IMR-90 (cell line): ENCODE data around the gene LHPP. TPM values are rescaled to one million over a fixed set of nuclear protein-coding genes. Genes with fewer than 3 reads are reported as not detected.

Experiments used
- ATAC-seq: fragments of 200-7000 bp; cut with Tn5 transposase; 2 replicates; pipeline ENCODE4 v1.9.1; 2020; ENCODE audit warnings: low read depth, mild to moderate bottlenecking, moderate library complexity
- BruUV-seq: library from RNA; stranded (reverse); fragments of 400-500 nt; replicated peaks from 2 replicates; lab custom pipeline; 2021; lab: Mats Ljungman, UMichigan
- CTCF ChIA-PET: fragments of 300-600 bp; formaldehyde crosslinking; extraction: SDS; loops from one replicate; lab custom pipeline; 2021; ENCODE audit warnings: antibody characterized with exemption; lab: Yijun Ruan, JAX
- POLR2A ChIA-PET: fragments of 300-600 bp; sonication (Branson Sonifier 250); formaldehyde crosslinking; loops from one replicate; lab custom pipeline; 2022; ENCODE audit warnings: antibody characterized with exemption; ENCODE audit not compliant: unreplicated experiment; lab: Charles Lee
- DNase-seq: peaks from one replicate; pipeline ENCODE4 v3.0.0; 2013
- H2AFZ ChIP-seq: replicated peaks from 2 replicates; pipeline ENCODE3; 2013; ENCODE audit warnings: low read length, mild to moderate bottlenecking; ENCODE audit not compliant: poor library complexity
- H2AK5ac ChIP-seq: 2 replicates; pipeline ENCODE4 v1.6.1; 2013; ENCODE audit warnings: low read depth, low read length, inconsistent platforms
- H2AK9ac ChIP-seq: replicated peaks from 2 replicates; pipeline ENCODE3; 2013; ENCODE audit warnings: mild to moderate bottlenecking, low read depth, low read length, moderate library complexity; ENCODE audit not compliant: poor library complexity
- H2BK120ac ChIP-seq: 2 replicates; pipeline ENCODE4 v1.6.1; 2013; ENCODE audit warnings: low read depth, low read length, inconsistent platforms
- H2BK15ac ChIP-seq: 3 replicates; pipeline ENCODE4 v1.6.1; 2013; ENCODE audit warnings: low read depth, low read length, inconsistent platforms
- H2BK20ac ChIP-seq: 2 replicates; pipeline ENCODE4 v1.6.1; 2013; ENCODE audit warnings: low read depth, mild to moderate bottlenecking, inconsistent platforms, low read length, moderate library complexity
- H2BK5ac ChIP-seq: 2 replicates; pipeline ENCODE4 v1.6.1; 2013; ENCODE audit warnings: mild to moderate bottlenecking, low read depth, low read length, inconsistent platforms; ENCODE audit not compliant: poor library complexity, severe bottlenecking
- H3K14ac ChIP-seq: replicated peaks from 2 replicates; pipeline ENCODE4 v1.6.1; 2013; ENCODE audit warnings: low read depth, low read length, inconsistent platforms
- H3K18ac ChIP-seq: 2 replicates; pipeline ENCODE4 v1.6.1; 2013; ENCODE audit warnings: low read depth, low read length, control low read depth
- H3K23ac ChIP-seq: 2 replicates; pipeline ENCODE4 v1.6.1; 2013; ENCODE audit warnings: low read depth, low read length, inconsistent platforms
- H3K27ac ChIP-seq: 2 replicates; pipeline ENCODE4 v1.5.1; 2013; ENCODE audit warnings: mild to moderate bottlenecking, control low read depth, low read length; ENCODE audit not compliant: insufficient read depth
- H3K27me3 ChIP-seq: 2 replicates; pipeline ENCODE4 v1.6.1; 2013; ENCODE audit warnings: low read length; ENCODE audit not compliant: control insufficient read depth, insufficient read depth
- H3K36me3 ChIP-seq: 2 replicates; pipeline ENCODE4 v1.6.1; 2013; ENCODE audit warnings: low read length, mixed read lengths; ENCODE audit not compliant: control insufficient read depth, insufficient read depth
- H3K4ac ChIP-seq: 2 replicates; pipeline ENCODE4 v1.6.1; 2013; ENCODE audit warnings: low read depth, low read length, inconsistent platforms
- H3K4me1 ChIP-seq: 2 replicates; pipeline ENCODE4 v1.6.1; 2013; ENCODE audit warnings: low read length, mixed read lengths; ENCODE audit not compliant: control insufficient read depth, insufficient read depth
- H3K4me2 ChIP-seq: 2 replicates; pipeline ENCODE4 v1.6.1; 2013; ENCODE audit warnings: low read depth, mild to moderate bottlenecking, control low read depth, low read length, moderate library complexity
- H3K4me3 ChIP-seq: 2 replicates; pipeline ENCODE4 v1.5.1; 2013; ENCODE audit warnings: low read depth, mild to moderate bottlenecking, control low read depth, low read length, moderate library complexity; ENCODE audit not compliant: insufficient read depth
- H3K56ac ChIP-seq: 2 replicates; pipeline ENCODE4 v1.6.1; 2013; ENCODE audit warnings: low read length, inconsistent platforms; ENCODE audit not compliant: insufficient read depth; ENCODE audit errors: extremely low read depth
- H3K79me1 ChIP-seq, 2 experiments: 2 replicates each; pipeline ENCODE4 v1.6.1; 2013; ENCODE audit warnings: low read length in 2 of 2, inconsistent platforms in 1 of 2, low read depth in 1 of 2
- H3K9ac ChIP-seq: 2 replicates; pipeline ENCODE4 v1.6.1; 2013; ENCODE audit warnings: low read depth, low read length, control low read depth
- H3K9me1 ChIP-seq: 2 replicates; pipeline ENCODE4 v1.6.1; 2013; ENCODE audit warnings: low read length, inconsistent platforms; ENCODE audit not compliant: insufficient read depth
- H3K9me3 ChIP-seq: 2 replicates; pipeline ENCODE4 v1.6.1; 2013; ENCODE audit warnings: low read length; ENCODE audit not compliant: control insufficient read depth, insufficient read depth
- H4K20me1 ChIP-seq: 2 replicates; pipeline ENCODE4 v1.6.1; 2013; ENCODE audit warnings: low read length, inconsistent platforms; ENCODE audit not compliant: insufficient read depth
- H4K5ac ChIP-seq: 2 replicates; pipeline ENCODE4 v1.6.1; 2013; ENCODE audit warnings: mild to moderate bottlenecking, low read depth, low read length, control low read depth
- H4K8ac ChIP-seq, 2 experiments: 2 replicates each; pipeline ENCODE4 v1.6.1; 2013; ENCODE audit warnings: low read depth in 2 of 2, low read length in 2 of 2, control low read depth in 1 of 2, inconsistent platforms in 1 of 2
- H4K91ac ChIP-seq: 2 replicates; pipeline ENCODE4 v1.6.1; 2013; ENCODE audit warnings: low read depth, low read length, inconsistent platforms; ENCODE audit not compliant: insufficient read depth
- BHLHE40 ChIP-seq: fragments of 150-350 bp; IDR thresholded peaks from 2 replicates; pipeline ENCODE4 v1.6.1; 2016; ENCODE audit warnings: mild to moderate bottlenecking, low read depth, low read length
- CEBPB ChIP-seq: IDR thresholded peaks from 2 replicates; pipeline ENCODE4 v1.6.1; 2012; ENCODE audit warnings: low read depth, low read length, improper control_type of control experiment
- CHD1 ChIP-seq: IDR thresholded peaks from 2 replicates; pipeline ENCODE4 v1.6.1; 2012; ENCODE audit warnings: low read depth, low read length, improper control_type of control experiment
- CTCF ChIP-seq: conservative IDR thresholded peaks from 2 replicates; pipeline ENCODE4 v1.5.1; 2012; ENCODE audit warnings: mild to moderate bottlenecking, low read depth, low read length, improper control_type of control experiment
- ELK1 ChIP-seq: fragments of 150-350 bp; IDR thresholded peaks from 2 replicates; pipeline ENCODE4 v1.6.1; 2016; ENCODE audit warnings: low read depth, mild to moderate bottlenecking, low read length, moderate library complexity, borderline replicate concordance
- FOS ChIP-seq: fragments of 150-350 bp; IDR thresholded peaks from 2 replicates; pipeline ENCODE4 v1.6.1; 2016; ENCODE audit warnings: low read depth, low read length
- MAFK ChIP-seq: IDR thresholded peaks from 2 replicates; pipeline ENCODE4 v1.6.1; 2012; ENCODE audit warnings: low read depth, low read length, improper control_type of control experiment
- MAZ ChIP-seq: IDR thresholded peaks from 2 replicates; pipeline ENCODE4 v1.6.1; 2012; ENCODE audit warnings: low read depth, mild to moderate bottlenecking, low read length, improper control_type of control experiment, moderate library complexity, borderline replicate concordance
- MXI1 ChIP-seq: IDR thresholded peaks from 2 replicates; pipeline ENCODE4 v1.6.1; 2012; ENCODE audit warnings: low read depth, mild to moderate bottlenecking, low read length, moderate library complexity, borderline replicate concordance
- NFE2L2 ChIP-seq: fragments of 150-350 bp; IDR thresholded peaks from 2 replicates; pipeline ENCODE4 v1.6.1; 2016; ENCODE audit warnings: low read depth, mild to moderate bottlenecking, low read length
- POLR2A ChIP-seq: IDR thresholded peaks from 2 replicates; pipeline ENCODE4 v1.6.1; 2012; ENCODE audit warnings: mild to moderate bottlenecking, low read depth, low read length
- RAD21 ChIP-seq: IDR thresholded peaks from 2 replicates; pipeline ENCODE4 v1.6.1; 2012; ENCODE audit warnings: low read length, improper control_type of control experiment
- RCOR1 ChIP-seq: IDR thresholded peaks from 2 replicates; pipeline ENCODE4 v1.6.1; 2012; ENCODE audit warnings: mild to moderate bottlenecking, low read length, improper control_type of control experiment; ENCODE audit not compliant: insufficient replicate concordance
- RFX5 ChIP-seq: IDR thresholded peaks from 2 replicates; pipeline ENCODE4 v1.8.0; 2012; ENCODE audit warnings: low read depth, mild to moderate bottlenecking, low read length, moderate library complexity
- SMC3 ChIP-seq: fragments of 150-350 bp; IDR thresholded peaks from 2 replicates; pipeline ENCODE4 v1.6.1; 2016; ENCODE audit warnings: low read depth, mild to moderate bottlenecking, antibody characterized with exemption, low read length, moderate library complexity
- USF2 ChIP-seq: fragments of 150-350 bp; IDR thresholded peaks from 2 replicates; pipeline ENCODE4 v1.6.1; 2017; ENCODE audit warnings: mild to moderate bottlenecking, antibody characterized with exemption, low read length, low read depth
- WGBS, 2 experiments: methylation state at CpG; one replicate each; pipeline versions ENCODE4 v1.1.5 to v1.1.7; 2013; ENCODE audit warnings: missing lambda C conversion rate in 2 of 2; ENCODE audit not compliant: insufficient read length in 1 of 2; ENCODE audit errors: extremely low coverage in 2 of 2; 5-methylcytosine and 5-hydroxymethylcytosine counted together
- dilution Hi-C: fragments of 300-500 bp; cut with HindIII; formaldehyde crosslinking; loops from one replicate; pipeline ENCODE4 v1.14.3; 2018; ENCODE audit warnings: low sequenced_read_pairs; ENCODE audit not compliant: unreplicated experiment
- in situ Hi-C: fragments of 300-500 bp; cut with MboI; formaldehyde crosslinking; loops from 3 replicates; pipeline ENCODE4 v1.14.3; 2019; ENCODE audit warnings: low sequenced_read_pairs, inconsistent platforms, mixed read lengths
- intact Hi-C: fragments of 100-400 bp; cut with micrococcal nuclease; formaldehyde crosslinking; loops from 2 replicates; pipeline ENCODE4 v1.10.0; 2022
- polyA plus RNA-seq, 3 experiments: library from polyadenylated mRNA; depleted of rRNA; stranded (reverse); fragments of >200 nt; gene quantifications; 2 replicates each; pipeline ENCODE4 v1.2.3, GENCODE V29; 2012; ENCODE audit warnings: low replicate concordance in 1 of 3
- total RNA-seq: library from RNA; depleted of rRNA; stranded (reverse); fragments of >200 nt; gene quantifications from 2 replicates; pipeline ENCODE4 v1.2.3, GENCODE V29; 2012

Gene LHPP
- total and polyA plus RNA-seq, 2 of the 4 experiments (the other 2 are of a cell fraction): 2.7 to 8.3 TPM

GRCh38 chr10:124536496-124537050 lies 75.0 kb downstream of the LHPP start:
- Histone ChIP-seq H3K27me3 (no peaks in the 10 kb centered on the region; the same call in 1 of the 2 replicates), H3K27ac (no peak overlapping the region), H4K8ac (no peak overlapping the region), H3K4me3 (no peak overlapping the region), H2BK20ac (no peak overlapping the region), H3K56ac (no peak overlapping the region), H3K4ac (no peak overlapping the region), H3K9me3 (no peaks in the 10 kb centered on the region), H3K79me1 (no peaks in the 10 kb centered on the region), H3K14ac (no peak overlapping the region), H2AK9ac (no peak overlapping the region), H3K18ac (no peak overlapping the region), H3K4me1 (no peaks in the 10 kb centered on the region), H4K91ac (no peak overlapping the region), H2BK15ac (no peak overlapping the region), H2AFZ (no peak overlapping the region), H2BK5ac (no peak overlapping the region), H3K23ac (no peak overlapping the region), H3K4me2 (no peak overlapping the region), H4K20me1 (no peaks in the 10 kb centered on the region), H2AK5ac (no peak overlapping the region), H3K9me1 (no peaks in the 10 kb centered on the region), H3K36me3 (no peaks in the 10 kb centered on the region), H2BK120ac (no peak overlapping the region), H4K5ac (no peak overlapping the region), H3K9ac (no peak overlapping the region)
- ATAC-seq (no peak), DNase-seq (no peak)
- in situ Hi-C loops (loop anchor here (5.0 to 25.0 kb wide), 2 partner anchors 206 to 451 kb away; partner anchors contain the start of gene FAM53B), dilution Hi-C loops (no loop called here), intact Hi-C loops (loop anchor here (10.0 kb wide), 1 partner anchor 448 kb away; no protein-coding TSS in a partner anchor)
- WGBS, 2 experiments: 68% methylated on average over 3 of the region's 5 CpGs; no CpG with 5 or more reads in 1 of the 2 experiments
- ChIA-PET CTCF (interaction anchor here (1.2 to 2.0 kb wide), 2 partner anchors 204 to 205 kb away, joined by 3 to 8 read pairs; no protein-coding TSS in a partner anchor), POLR2A (no interaction called here)
- TF ChIP-seq RAD21: no peak
- no peak for TF ChIP-seq CTCF
- no peak for TF ChIP-seq NFE2L2
- TF ChIP-seq CEBPB: no peak
- TF ChIP-seq BHLHE40: no peak
- TF ChIP-seq FOS: no peak
- no peak for TF ChIP-seq POLR2A
- no peak for TF ChIP-seq MAZ
- TF ChIP-seq USF2: no peak
- no peak for TF ChIP-seq MXI1
- no peak for TF ChIP-seq ELK1
- no peak for TF ChIP-seq MAFK
- TF ChIP-seq RFX5: no peak
- no peak for TF ChIP-seq CHD1
- TF ChIP-seq RCOR1: no peak
- no peak for TF ChIP-seq SMC3
- BruUV-seq: no TSS peak
